K562 (cell line): Measurements from ENCODE around the gene MIB2. TPM values are rescaled to one million over a fixed set of nuclear protein-coding genes. Genes with fewer than 3 reads are reported as not detected.

Experiments used
- ATAC-seq: fragments of 200-7000 bp; cut with Tn5 transposase; 3 replicates; pipeline ENCODE4 v1.9.1; 2020; ENCODE audit warnings: moderate library complexity
- BruUV-seq: library from RNA; stranded (reverse); fragments of 400-500 nt; replicated peaks from 2 replicates; lab custom pipeline; 2021; lab: Mats Ljungman, UMichigan
- CTCF ChIA-PET: fragments of 300-600 bp; formaldehyde crosslinking; extraction: SDS; loops from one replicate; lab custom pipeline; 2021; ENCODE audit warnings: low intra/inter-chr PET ratio; lab: Yijun Ruan, JAX
- POLR2A ChIA-PET: fragments of 300-600, 350-650 bp; sonication (Branson Sonifier 250); formaldehyde crosslinking; extraction: SDS; loops from one replicate; lab custom pipeline; 2021; ENCODE audit warnings: antibody characterized with exemption, inconsistent platforms; lab: Yijun Ruan, JAX
- DNase-seq, 4 experiments: peaks; one replicate each; pipeline versions ENCODE4 v3.0.0 to v3.0.0-alpha.2; 2011 to 2018; ENCODE audit warnings: low spot score in 3 of 4, mixed read lengths in 3 of 4; ENCODE audit errors: extremely low read depth in 1 of 4
- FAIRE-seq: peaks from 2 replicates; lab custom pipeline; 2011; peaks lifted over from hg19 to GRCh38; lab: Jason Lieb, UNC
- H2AFZ ChIP-seq: 2 replicates; pipeline ENCODE4 v1.6.0; 2011; ENCODE audit warnings: low read depth, low read length, control low read depth, inconsistent platforms
- H3K27ac ChIP-seq: fragments of 200-600 bp; 3 replicates; pipeline ENCODE4 v1.8.0; 2011; ENCODE audit warnings: low read depth, mild to moderate bottlenecking, control low read depth, inconsistent platforms, low read length, moderate library complexity, mixed read lengths; ENCODE audit errors: extremely low read depth
- H3K27me3 ChIP-seq, 2 experiments: fragments of 300-600 bp in 1 of 2; 2 replicates in 1 of 2; 3 replicates in 1 of 2; pipeline versions ENCODE4 v1.6.0 to v1.8.0; 2011; ENCODE audit warnings: inconsistent platforms in 2 of 2, low read length in 2 of 2, mild to moderate bottlenecking in 1 of 2, mixed read lengths in 1 of 2, moderate library complexity in 1 of 2; ENCODE audit not compliant: control insufficient read depth in 2 of 2, insufficient read depth in 2 of 2
- H3K36me3 ChIP-seq: fragments of 300-600 bp; 3 replicates; pipeline ENCODE4 v1.8.0; 2011; ENCODE audit warnings: mild to moderate bottlenecking, low read length, inconsistent platforms; ENCODE audit not compliant: control insufficient read depth, insufficient read depth
- H3K4me1 ChIP-seq, 2 experiments: fragments of 200-600 bp in 1 of 2; replicated peaks in 1 of 2; 2 replicates in 1 of 2; 3 replicates in 1 of 2; pipeline versions ENCODE4 v1.5.1 to v1.8.0; 2011; ENCODE audit warnings: inconsistent platforms in 2 of 2, low read length in 2 of 2, mild to moderate bottlenecking in 1 of 2, mixed read lengths in 1 of 2, moderate library complexity in 1 of 2; ENCODE audit not compliant: control insufficient read depth in 2 of 2, insufficient read depth in 2 of 2
- H3K4me2 ChIP-seq: 2 replicates; pipeline ENCODE4 v1.6.1; 2011; ENCODE audit warnings: low read length, control low read depth, inconsistent platforms, mixed read lengths; ENCODE audit not compliant: insufficient read depth
- H3K4me3 ChIP-seq: fragments of 200-600 bp; sonication (generic), shearing (Covaris generic); 2 replicates; pipeline ENCODE4 v1.5.1; 2016; ENCODE audit warnings: control low read depth, inconsistent platforms
- H3K79me2 ChIP-seq: fragments of 200-600 bp; 3 replicates; pipeline ENCODE4 v1.8.0; 2011; ENCODE audit warnings: low read length, inconsistent platforms; ENCODE audit not compliant: control insufficient read depth, insufficient read depth
- H3K9ac ChIP-seq, 2 experiments: 2 replicates each; pipeline versions ENCODE4 v1.6.0 to v1.6.1; 2011; ENCODE audit warnings: low read depth in 2 of 2, low read length in 2 of 2, control low read depth in 1 of 2, inconsistent platforms in 1 of 2, mild to moderate bottlenecking in 1 of 2, mixed read lengths in 1 of 2; ENCODE audit not compliant: insufficient read depth in 1 of 2
- H3K9me1 ChIP-seq: one replicate; pipeline ENCODE4 v1.6.0; 2011; ENCODE audit warnings: inconsistent platforms, mild to moderate bottlenecking, low read length, moderate library complexity; ENCODE audit not compliant: control insufficient read depth, insufficient read depth
- H3K9me3 ChIP-seq: replicated peaks from 2 replicates; pipeline ENCODE4 v1.5.1; 2011; ENCODE audit warnings: low read depth, low read length, inconsistent platforms; ENCODE audit not compliant: control insufficient read depth, insufficient read depth
- H4K20me1 ChIP-seq: replicated peaks from 2 replicates; pipeline ENCODE4 v1.6.1; 2011; ENCODE audit warnings: low read length, inconsistent platforms, mixed read lengths; ENCODE audit not compliant: control insufficient read depth, insufficient read depth
- CREB3 ChIP-seq: fragments of 450-650 bp; conservative IDR thresholded peaks from 2 replicates; pipeline ENCODE4 v1.6.1; 2016; ENCODE audit warnings: missing genetic modification characterization, low read depth, mild to moderate bottlenecking, missing compliant biosample characterization, moderate library complexity
- E2F3 ChIP-seq: fragments of 250-450 bp; sonication (Bioruptor Pico); IDR thresholded peaks from 2 replicates; pipeline ENCODE4 v1.4.0; 2020; ENCODE audit warnings: mild to moderate bottlenecking
- FOXO4 ChIP-seq: fragments of 450-650 bp; formaldehyde crosslinking; IDR thresholded peaks from 2 replicates; pipeline ENCODE4 v1.4.0; 2020; ENCODE audit warnings: mild to moderate bottlenecking, moderate library complexity
- HLTF ChIP-seq: fragments of 450-650 bp; IDR thresholded peaks from 2 replicates; pipeline ENCODE4 v1.6.1; 2016
- MLX ChIP-seq, 2 experiments: fragments of 450-650 bp in 1 of 2; sonication (generic) in 1 of 2; formaldehyde crosslinking; conservative IDR thresholded peaks; 2 replicates each; pipeline versions ENCODE4 v1.4.0 to v1.8.1; 2020 to 2022; ENCODE audit warnings: mild to moderate bottlenecking in 1 of 2, missing genetic modification reagents in 1 of 2
- NR0B1 ChIP-seq: fragments of 450-650 bp; IDR thresholded peaks from one replicate; pipeline ENCODE4 v1.6.1; 2018; ENCODE audit warnings: mild to moderate bottlenecking, moderate library complexity; ENCODE audit not compliant: partially characterized antibody
- SMARCA4 ChIP-seq: fragments of 450-650 bp; IDR thresholded peaks from 2 replicates; pipeline ENCODE4 v1.6.1; 2016
- ZNF280B ChIP-seq: fragments of 250-450 bp; sonication (Bioruptor Pico); IDR thresholded peaks from 2 replicates; pipeline ENCODE4 v1.5.1; 2021; ENCODE audit warnings: mild to moderate bottlenecking
- ZNF449 ChIP-seq: fragments of 250-450 bp; sonication (Bioruptor Pico); IDR thresholded peaks from 2 replicates; pipeline ENCODE4 v1.8.0; 2022; ENCODE audit warnings: moderate library complexity, mild to moderate bottlenecking, inconsistent platforms
- WGBS: fragments of 100-300 bp; shearing (Covaris generic); methylation state at CpG from one replicate; pipeline ENCODE4 v1.1.6; 2016; ENCODE audit warnings: low coverage, mixed read lengths; ENCODE audit not compliant: insufficient coverage; ENCODE audit errors: missing lambda C conversion rate; 5-methylcytosine and 5-hydroxymethylcytosine counted together
- in situ Hi-C: fragments of 300-500 bp; cut with MboI; formaldehyde crosslinking; loops from 4 replicates; pipeline ENCODE4 v1.15.0; 2018; ENCODE audit warnings: inconsistent platforms, mixed read lengths
- intact Hi-C: fragments of 100-400 bp; cut with micrococcal nuclease; formaldehyde crosslinking; loops from 2 replicates; pipeline ENCODE4 v1.14.2; 2022
- polyA plus RNA-seq, 8 experiments: library from polyadenylated mRNA; depleted of rRNA in 4 of 8; stranded (reverse) in 5 of 8; unstranded in 3 of 8; fragments of >200 nt; fragmentation: Nextera tagmentation in 2 of 8; fragmentation: Illumina TruSeq in 1 of 8; extraction: Ambion mirVana in 2 of 8; extraction: Trizol in 1 of 8; gene quantifications; 2 replicates each; pipeline versions ENCODE4 v1.2.1 to v1.2.3, GENCODE V29; 2011 to 2014; ENCODE audit warnings: inconsistent platforms in 1 of 8, missing spikeins in 1 of 8
- total RNA-seq, 7 experiments: library from RNA; depleted of rRNA in 6 of 7; stranded (reverse); fragments of >200 nt in 6 of 7; fragmentation: Illumina TruSeq in 2 of 7; extraction: Trizol in 2 of 7; gene quantifications; 2 replicates each; pipeline versions ENCODE4 v1.2.1 to v1.2.3, GENCODE V29; 2011 to 2021; ENCODE audit warnings: low replicate concordance in 1 of 7
- TF ChIP-seq, protein P1 (sequence below): fragments of 450-650 bp; formaldehyde crosslinking; IDR thresholded peaks from 2 replicates; pipeline ENCODE4 v1.4.0; 2020; ENCODE audit warnings: mild to moderate bottlenecking, moderate library complexity

MIB2 gene
- total and polyA plus RNA-seq, 9 of the 15 experiments (the other 6 are each of a cell fraction or from before 2014, with no cell fraction given), result 0.04 to 17.0 (median 4.9) TPM; not detected in 1

DNA sequence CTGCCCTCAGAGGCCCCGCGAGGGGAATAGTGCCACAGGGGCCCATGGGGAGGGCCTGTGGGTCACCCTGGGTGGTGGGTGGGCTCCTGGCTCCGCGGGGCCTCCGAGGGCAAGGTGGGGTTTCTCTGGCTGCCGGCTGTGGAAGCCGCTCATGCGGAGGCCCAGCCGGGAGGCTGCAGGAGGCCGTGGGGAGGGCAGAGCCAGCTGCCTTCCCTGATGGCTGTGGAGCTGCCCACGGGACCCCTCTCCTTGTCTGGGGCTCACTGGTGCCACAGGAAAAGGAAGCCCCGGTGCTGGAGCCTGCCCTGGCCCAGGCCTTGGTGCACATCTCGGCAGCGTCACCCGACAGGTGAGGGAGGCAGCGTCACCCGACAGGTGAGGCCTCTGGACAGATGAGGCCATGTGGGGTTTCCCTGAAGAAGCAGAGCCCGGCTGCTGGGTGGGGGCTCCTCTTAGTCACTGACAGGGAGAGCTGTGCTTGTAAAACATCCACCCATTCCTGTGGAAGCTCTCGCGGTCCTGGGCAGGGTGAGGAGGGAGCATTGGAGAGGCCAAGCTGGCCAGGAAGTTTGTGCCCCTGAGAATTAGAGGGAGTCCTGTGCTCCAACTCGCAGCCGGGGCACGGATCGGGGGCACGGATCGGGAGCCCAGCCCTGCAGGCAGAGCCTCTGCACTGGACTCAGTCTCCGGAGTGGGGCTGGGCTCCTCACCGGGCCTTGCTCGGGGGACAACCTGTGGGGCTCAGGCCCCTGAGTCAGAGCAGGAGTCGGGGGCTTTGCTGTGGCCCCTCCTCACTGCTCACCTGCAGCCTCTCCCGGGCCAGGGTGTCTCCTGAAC, 6.1 kb downstream of the MIB2 start:
- intact Hi-C loops (no loop called here), in situ Hi-C loops (no loop called here)
- 54% methylated on average over 31 of the region's 31 CpGs for WGBS
- FAIRE-seq (no peak), ATAC-seq (no peak), DNase-seq (no peak)
- no peak overlapping the region for H3K27ac ChIP-seq
- peaks cover 7% of the 10 kb centered on the region for H3K79me2 ChIP-seq
- peaks cover 9 to 91% of the 10 kb centered on the region in 2 experiments; a peak in 3 of 5 replicates for H3K4me1 ChIP-seq
- H3K4me2 ChIP-seq, result no peak overlapping the region
- H2AFZ ChIP-seq, result no peak overlapping the region
- no peak overlapping the region for H3K4me3 ChIP-seq
- TF ChIP-seq CREB3 (tag), result no peak
- TF ChIP-seq, protein P1, sequence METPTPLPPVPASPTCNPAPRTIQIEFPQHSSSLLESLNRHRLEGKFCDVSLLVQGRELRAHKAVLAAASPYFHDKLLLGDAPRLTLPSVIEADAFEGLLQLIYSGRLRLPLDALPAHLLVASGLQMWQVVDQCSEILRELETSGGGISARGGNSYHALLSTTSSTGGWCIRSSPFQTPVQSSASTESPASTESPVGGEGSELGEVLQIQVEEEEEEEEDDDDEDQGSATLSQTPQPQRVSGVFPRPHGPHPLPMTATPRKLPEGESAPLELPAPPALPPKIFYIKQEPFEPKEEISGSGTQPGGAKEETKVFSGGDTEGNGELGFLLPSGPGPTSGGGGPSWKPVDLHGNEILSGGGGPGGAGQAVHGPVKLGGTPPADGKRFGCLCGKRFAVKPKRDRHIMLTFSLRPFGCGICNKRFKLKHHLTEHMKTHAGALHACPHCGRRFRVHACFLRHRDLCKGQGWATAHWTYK (CRISPR knock-in tag), result no peak
- TF ChIP-seq E2F3 (CRISPR knock-in tag), result no peak
- TF ChIP-seq FOXO4 (CRISPR knock-in tag), result no peak
- no peak for TF ChIP-seq ZNF280B (CRISPR knock-in tag)
- TF ChIP-seq MLX (CRISPR knock-in tag; conservative IDR thresholded peaks at IDR 0.05), result no peak
- no peak for TF ChIP-seq ZNF449 (CRISPR knock-in tag)
- TF ChIP-seq NR0B1, result no peak
- TF ChIP-seq SMARCA4, result no peak
- no peak for TF ChIP-seq HLTF
- H3K36me3 ChIP-seq, result peaks cover 9% of the 10 kb centered on the region; the same call in 2 of the 3 replicates
- no peaks in the 10 kb centered on the region for H3K27me3 ChIP-seq
- H4K20me1 ChIP-seq, result peaks cover 17% of the 10 kb centered on the region; the same call in 1 of the 2 replicates
- no TSS peak for BruUV-seq
- ChIA-PET POLR2A (interaction anchor here (0.5 to 1.1 kb wide), 3 partner anchors 46 to 164 kb away, joined by 3 to 5 read pairs (median 4); no protein-coding TSS in a partner anchor), CTCF (interaction anchor here (1.7 kb wide), 1 partner anchor 48 kb away, joined by 5 read pairs; no protein-coding TSS in a partner anchor)
- H3K9ac ChIP-seq, result peak overlapping the region in 1 of 2 experiments; percentile 78; a peak in 2 of 4 replicates
- no peaks in the 10 kb centered on the region for H3K9me3 ChIP-seq
- H3K9me1 ChIP-seq, result no peaks in the 10 kb centered on the region
